NB4 (cell line): ENCODE data around the gene DSTN.

Experiments
- DNase-seq: peaks from one replicate; pipeline ENCODE4 v3.0.0; 2010; ENCODE audit warnings: low read depth
- H3K4me3 ChIP-seq: one replicate; pipeline ENCODE4 v1.5.1; 2011; ENCODE audit warnings: mild to moderate bottlenecking, low read depth, low read length, moderate library complexity
- MYC ChIP-seq: IDR thresholded peaks from 2 replicates; pipeline ENCODE4 v1.6.1; 2011; ENCODE audit warnings: low read depth, low read length
- POLR2A ChIP-seq: IDR thresholded peaks from 2 replicates; pipeline ENCODE4 v1.6.1; 2011; ENCODE audit warnings: mild to moderate bottlenecking; ENCODE audit not compliant: insufficient read length; ENCODE audit errors: extremely low read depth
- TF ChIP-seq, protein P1 (sequence below): IDR thresholded peaks from 2 replicates; pipeline ENCODE4 v1.6.1; 2011; ENCODE audit warnings: low read depth, low read length
- TF ChIP-seq, protein P2 (sequence below): IDR thresholded peaks from one replicate; pipeline ENCODE4 v1.5.1; 2012; ENCODE audit warnings: low read depth, low read length

The DSTN gene

GRCh38 chr20:17629678-17630089, 59.8 kb downstream of the DSTN start:
- no peak overlapping the region for H3K4me3 ChIP-seq
- TF ChIP-seq MYC (no peak), POLR2A (no peak)
- TF ChIP-seq, protein P1, sequence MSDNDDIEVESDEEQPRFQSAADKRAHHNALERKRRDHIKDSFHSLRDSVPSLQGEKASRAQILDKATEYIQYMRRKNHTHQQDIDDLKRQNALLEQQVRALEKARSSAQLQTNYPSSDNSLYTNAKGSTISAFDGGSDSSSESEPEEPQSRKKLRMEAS, result no peak
- TF ChIP-seq, protein P2, sequence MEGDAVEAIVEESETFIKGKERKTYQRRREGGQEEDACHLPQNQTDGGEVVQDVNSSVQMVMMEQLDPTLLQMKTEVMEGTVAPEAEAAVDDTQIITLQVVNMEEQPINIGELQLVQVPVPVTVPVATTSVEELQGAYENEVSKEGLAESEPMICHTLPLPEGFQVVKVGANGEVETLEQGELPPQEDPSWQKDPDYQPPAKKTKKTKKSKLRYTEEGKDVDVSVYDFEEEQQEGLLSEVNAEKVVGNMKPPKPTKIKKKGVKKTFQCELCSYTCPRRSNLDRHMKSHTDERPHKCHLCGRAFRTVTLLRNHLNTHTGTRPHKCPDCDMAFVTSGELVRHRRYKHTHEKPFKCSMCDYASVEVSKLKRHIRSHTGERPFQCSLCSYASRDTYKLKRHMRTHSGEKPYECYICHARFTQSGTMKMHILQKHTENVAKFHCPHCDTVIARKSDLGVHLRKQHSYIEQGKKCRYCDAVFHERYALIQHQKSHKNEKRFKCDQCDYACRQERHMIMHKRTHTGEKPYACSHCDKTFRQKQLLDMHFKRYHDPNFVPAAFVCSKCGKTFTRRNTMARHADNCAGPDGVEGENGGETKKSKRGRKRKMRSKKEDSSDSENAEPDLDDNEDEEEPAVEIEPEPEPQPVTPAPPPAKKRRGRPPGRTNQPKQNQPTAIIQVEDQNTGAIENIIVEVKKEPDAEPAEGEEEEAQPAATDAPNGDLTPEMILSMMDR, result no peak
- no peak for DNase-seq

DNA sequence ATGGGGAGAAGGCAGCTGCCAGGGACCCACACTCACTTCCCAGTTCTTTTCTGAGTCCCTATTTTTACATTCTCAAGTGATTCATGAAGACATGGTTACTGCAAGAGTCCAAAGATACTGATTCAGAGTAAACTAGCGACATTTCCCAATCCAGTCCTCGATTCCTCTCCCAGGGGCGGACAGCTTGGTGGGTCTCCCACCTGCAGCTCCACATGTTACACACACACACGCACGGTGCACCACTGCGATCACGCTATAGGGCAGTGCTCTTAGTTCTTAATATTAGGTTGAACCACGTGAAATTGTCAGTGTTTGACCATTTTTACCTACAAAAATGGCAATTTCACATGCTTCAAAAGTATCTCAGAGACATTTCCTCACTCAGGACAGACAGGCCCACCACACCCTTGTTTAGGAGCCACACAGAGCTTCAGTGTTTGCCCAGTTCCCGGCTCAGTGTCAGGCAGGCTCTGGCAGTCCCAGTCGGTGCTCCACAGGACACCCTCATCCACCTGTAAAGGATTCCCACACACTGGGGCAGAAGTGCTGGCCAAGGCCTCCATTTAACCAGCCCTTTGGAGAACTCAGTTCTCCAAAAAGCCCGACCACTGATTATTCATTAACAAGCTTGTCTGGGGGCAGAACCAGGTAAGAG, 60.4 kb downstream of the DSTN start:
- H3K4me3 ChIP-seq, result no peak overlapping the region
- no peak for DNase-seq
- no peak for TF ChIP-seq POLR2A

DNA sequence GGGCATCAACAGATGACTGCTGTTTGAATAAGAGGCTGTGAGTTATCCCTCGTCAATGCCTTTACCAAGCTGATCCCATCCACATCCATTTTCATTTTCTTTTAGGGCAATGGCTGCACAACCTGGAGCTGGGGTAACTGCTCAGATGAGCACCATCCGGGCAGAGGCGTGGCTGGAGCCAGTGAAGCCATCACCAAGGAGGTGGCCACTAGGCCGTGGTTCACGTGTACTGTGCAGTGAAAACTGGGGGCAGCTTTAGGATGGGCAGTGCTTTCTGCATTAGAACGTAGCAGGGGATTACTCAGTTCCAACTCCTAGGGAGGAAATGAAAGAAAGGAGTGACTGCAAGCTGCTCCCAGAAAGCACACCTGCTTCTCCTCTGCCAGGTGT, 60.9 kb downstream of the DSTN start:
- TF ChIP-seq POLR2A (no peak), MYC (no peak)
- TF ChIP-seq, protein P2, result no peak
- TF ChIP-seq, protein P1, result no peak
- no peak overlapping the region for H3K4me3 ChIP-seq

DNA sequence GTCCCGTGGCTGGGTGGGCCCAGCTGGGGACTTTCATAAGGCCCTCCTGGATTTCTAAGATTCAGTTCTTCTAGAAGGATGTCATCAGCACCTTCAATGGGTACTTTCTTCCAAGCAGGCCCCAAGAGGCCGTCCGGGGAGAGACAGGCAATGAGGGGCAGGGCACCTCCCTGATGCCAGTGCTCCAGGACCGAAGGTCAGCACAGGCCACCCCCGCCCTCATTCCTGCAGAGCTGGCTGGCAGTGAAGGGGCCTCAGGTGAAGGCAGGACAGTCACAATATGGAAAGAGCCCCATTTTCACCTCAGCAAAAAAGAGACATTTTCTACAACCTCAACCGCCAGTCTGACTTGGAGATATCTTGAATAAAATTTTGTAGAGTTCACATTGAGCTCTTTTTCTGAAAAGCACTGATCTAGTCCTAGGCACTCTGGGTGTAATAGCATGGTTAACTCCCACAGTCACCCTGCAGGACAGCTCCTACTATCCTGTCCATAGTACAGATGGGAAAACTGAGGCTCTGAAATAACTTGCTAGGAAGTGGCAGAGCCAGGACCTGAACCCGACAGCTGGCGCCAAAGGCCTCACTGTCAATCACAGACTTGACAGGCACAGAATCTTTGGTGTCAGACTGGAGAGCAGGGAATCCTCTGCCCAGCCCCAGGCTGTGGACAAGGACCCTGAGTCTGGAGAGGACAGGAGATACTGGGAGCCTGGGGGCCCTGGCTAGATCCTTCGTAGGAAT, 61.9 kb downstream of the DSTN start:
- DNase-seq, result no peak
- TF ChIP-seq POLR2A (no peak), MYC (no peak)
- TF ChIP-seq, protein P1, result no peak
- TF ChIP-seq, protein P2, result no peak
- H3K4me3 ChIP-seq, result no peak overlapping the region

More for the DNA sequence above, 60.9 kb downstream of the DSTN start:
- no peak for DNase-seq

- no peak for DNase-seq
- no peak overlapping the region for H3K4me3 ChIP-seq
- TF ChIP-seq MYC (no peak), POLR2A (no peak)
- TF ChIP-seq, protein P2, result no peak
- TF ChIP-seq, protein P1, result no peak
Observed at GRCh38 chr20:17633221-17633849, 63.5 kb downstream of the DSTN start.

DNA sequence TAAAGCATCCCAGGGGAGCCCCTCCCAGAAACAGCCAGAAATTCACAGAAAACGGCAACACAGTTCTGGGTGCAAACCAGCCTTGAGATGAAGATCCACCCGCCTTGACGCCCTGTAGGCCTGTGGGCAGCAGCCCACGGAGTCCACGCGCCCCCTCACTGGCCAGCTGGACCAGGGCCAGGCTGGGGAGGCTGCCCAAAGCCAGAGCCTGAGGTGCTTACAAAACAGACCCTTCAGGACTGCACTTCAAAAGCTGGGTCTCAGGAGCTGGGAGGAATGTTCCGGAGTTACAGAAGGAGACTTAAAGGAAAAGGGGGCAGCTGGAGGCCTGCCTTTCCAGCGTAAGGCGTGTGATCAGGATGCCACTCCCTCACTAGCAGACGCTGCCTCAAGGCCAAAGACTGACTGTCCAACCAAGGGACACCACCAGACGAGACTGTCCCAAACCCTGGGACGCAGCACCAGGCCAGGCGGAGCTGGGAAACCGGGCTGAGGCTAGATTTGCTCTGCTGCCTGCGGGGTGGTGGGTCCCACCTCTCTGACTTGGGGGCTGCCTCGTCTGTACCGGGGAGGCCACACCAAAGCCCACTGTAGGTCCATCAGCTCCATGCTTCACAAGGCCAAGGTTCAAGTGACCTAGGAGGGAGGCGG, 64.1 kb downstream of the DSTN start:
- no peak for DNase-seq
- TF ChIP-seq MYC (no peak), POLR2A (no peak)
- TF ChIP-seq, protein P2, result no peak
- TF ChIP-seq, protein P1, result no peak
- no peak overlapping the region for H3K4me3 ChIP-seq
